ENCODE measurements around the gene PLEKHA4. TPM values are rescaled to one million over a fixed set of nuclear protein-coding genes. Genes with fewer than 3 reads are reported as not detected.

PLEKHA4 gene
- total and polyA plus RNA-seq, 9 of the 15 experiments (the other 6 are each of a cell fraction or from before 2014, with no cell fraction given): 0.07 to 30.8 (median 11.4) TPM

- no peak for TF ChIP-seq HDAC6 (IDR thresholded peaks at IDR 0.05; ENCODE audit: low read depth, low read length)
- TF ChIP-seq FOXA1 (IDR thresholded peaks at IDR 0.05; ENCODE audit: borderline replicate concordance): no peak
- no peak for TF ChIP-seq ERF (CRISPR knock-in tag; IDR thresholded peaks at IDR 0.05)
- no peak for TF ChIP-seq COPS2 (conservative IDR thresholded peaks at IDR 0.05)
- TF ChIP-seq ZNF232 (CRISPR knock-in tag; IDR thresholded peaks at IDR 0.05): no peak
- TF ChIP-seq U2AF2 (optimal IDR thresholded peaks at IDR 0.05; ENCODE audit: low read depth, low read length): no peak
- TF ChIP-seq BDP1 (IDR thresholded peaks at IDR 0.05; ENCODE audit: insufficient read depth, insufficient read length): no peak
- no peak for TF ChIP-seq SREBF1 (IDR thresholded peaks at IDR 0.05; ENCODE audit: borderline replicate concordance, low read depth, low read length)
- TF ChIP-seq ZNF280A (IDR thresholded peaks at IDR 0.05; ENCODE audit: low read depth, partially characterized antibody): no peak
- TF ChIP-seq ARID4B (CRISPR knock-in tag; IDR thresholded peaks at IDR 0.05): no peak; the same call in 1 of the 2 replicates
- no peak for TF ChIP-seq BRF1 (IDR thresholded peaks at IDR 0.05; ENCODE audit: borderline replicate concordance, extremely low read depth, insufficient read length)
- TF ChIP-seq ZNF445 (CRISPR knock-in tag; IDR thresholded peaks at IDR 0.05; ENCODE audit: low read depth): no peak
- TF ChIP-seq IRF2 (CRISPR knock-in tag; IDR thresholded peaks at IDR 0.05): no peak
- TF ChIP-seq SMC3 (conservative IDR thresholded peaks at IDR 0.05; ENCODE audit: insufficient read depth, low read depth, low read length): 0 out of 2 replicates have a peak, but pooled peaks have one; percentile 4
- peak; percentile 28 for TF ChIP-seq SMAD1 (IDR thresholded peaks at IDR 0.05; ENCODE audit: low read depth, low read length, partially characterized antibody)
- no peak for TF ChIP-seq KAT8 (IDR thresholded peaks at IDR 0.05; ENCODE audit: low read depth)
- no peak for TF ChIP-seq BCLAF1 (IDR thresholded peaks at IDR 0.05; ENCODE audit: borderline replicate concordance in 1 of 2, control insufficient read depth in 1 of 2, low read depth in 2 of 2, low read length in 1 of 2)
- no peak for TF ChIP-seq XRCC5 (IDR thresholded peaks at IDR 0.05; ENCODE audit: low read depth, low read length)
These were observed 4.6 kb upstream of the PLEKHA4 start (continued) for GRCh38 chr19:48872884-48873475.
